Subcutaneous adipose tissue (tissue), 4 donors: Measurements from ENCODE around the gene TMEM117. TPM values are rescaled to one million over a fixed set of nuclear protein-coding genes. Genes with fewer than 3 reads are reported as not detected.

ENCODE experiments used
- CTCF ChIP-seq: fragments of 450-650 bp; IDR thresholded peaks from one replicate; pipeline ENCODE4 v1.5.1; 2016; ENCODE audit warnings: low read depth, mild to moderate bottlenecking, control low read depth, antibody characterized with exemption, moderate library complexity
- total RNA-seq, 4 donors: library from RNA; depleted of rRNA; stranded (reverse); fragments of >200 nt; gene quantifications; one replicate each; pipeline ENCODE4 v1.1.0, GENCODE V29; 2016

Gene TMEM117
- total RNA-seq, 4 donors from 2014 or later, result 3.8 to 9.1 (median 7.6) TPM

DNA sequence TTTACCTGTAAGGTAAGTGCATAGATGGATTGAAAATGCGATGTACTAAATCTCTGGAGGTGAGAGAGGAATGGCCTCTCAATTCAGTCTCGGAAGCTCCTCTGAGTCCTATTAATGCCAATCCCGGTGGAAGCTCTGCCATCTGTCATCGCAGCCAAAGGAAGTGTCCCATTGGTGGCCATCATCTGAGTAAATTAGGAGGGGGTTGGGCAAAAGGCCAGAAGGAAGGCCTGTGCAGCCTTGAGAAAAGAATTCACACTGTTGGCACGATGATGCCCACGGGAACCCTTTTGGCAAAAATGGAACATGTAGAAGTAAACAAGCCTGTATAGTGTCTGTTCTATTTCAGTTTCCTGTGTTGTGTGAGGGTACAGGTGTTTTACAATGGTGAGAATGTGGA, 545.5 kb downstream of the TMEM117 start:
- TF ChIP-seq CTCF, result no peak

- TF ChIP-seq CTCF, result no peak
Measured at GRCh38 chr12:44384136-44384535, 548.3 kb downstream of the TMEM117 start.

DNA sequence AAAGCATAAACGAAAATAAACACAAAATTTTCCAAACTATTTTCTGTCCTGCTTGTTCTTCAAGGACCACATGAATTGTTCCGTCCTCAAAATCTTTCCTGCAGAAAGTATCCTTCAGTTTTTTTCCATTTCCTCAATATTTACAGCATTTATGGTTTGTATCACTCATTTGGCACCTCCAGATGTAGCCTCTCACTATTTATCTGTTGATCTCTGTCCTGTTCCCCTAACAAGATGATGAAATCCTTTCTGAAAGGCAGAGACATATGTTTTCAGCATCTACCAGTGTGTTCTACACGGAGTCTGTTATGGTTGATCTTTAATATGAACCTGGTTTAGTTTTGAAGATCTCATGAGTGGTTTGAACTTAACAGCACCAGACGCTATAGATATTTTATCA, 550.1 kb downstream of the TMEM117 start:
- no peak for TF ChIP-seq CTCF

DNA sequence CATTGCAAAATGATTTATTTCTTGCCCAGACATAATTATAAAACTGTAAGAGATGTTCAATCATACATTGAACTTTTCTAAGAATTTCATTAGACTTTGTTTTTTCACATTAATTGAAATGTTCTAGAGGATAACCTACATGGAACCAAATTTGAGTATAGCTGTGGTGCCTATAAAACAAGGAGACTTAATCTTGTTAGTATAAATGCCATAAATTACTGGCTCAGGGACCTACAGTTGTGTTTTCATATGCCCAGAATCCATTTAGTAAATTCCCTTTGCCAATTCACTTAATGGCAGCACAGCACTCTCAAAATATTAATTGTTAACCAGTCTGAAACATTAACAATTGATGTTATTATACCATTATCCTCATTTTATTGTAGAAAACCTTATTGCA, 551.7 kb downstream of the TMEM117 start:
- TF ChIP-seq CTCF, result no peak

DNA sequence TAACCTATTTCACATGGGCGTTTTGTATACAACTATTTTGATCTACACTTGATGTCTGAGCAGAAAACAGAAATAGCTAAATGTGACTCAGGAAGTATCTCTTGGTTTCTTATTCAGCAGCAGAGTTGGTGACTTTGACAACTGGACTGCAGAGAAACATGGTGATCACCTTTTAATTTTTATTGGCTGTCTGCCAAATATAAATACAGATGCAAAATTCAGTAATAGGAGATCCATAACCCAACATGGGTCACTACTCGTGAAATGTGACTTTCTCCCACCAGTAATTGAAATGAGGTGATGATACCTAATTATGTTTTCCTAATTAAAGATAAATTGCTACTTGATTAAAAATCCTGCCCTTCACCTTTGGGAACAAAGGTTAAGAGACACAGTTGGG, 553.2 kb downstream of the TMEM117 start:
- TF ChIP-seq CTCF, result no peak

DNA sequence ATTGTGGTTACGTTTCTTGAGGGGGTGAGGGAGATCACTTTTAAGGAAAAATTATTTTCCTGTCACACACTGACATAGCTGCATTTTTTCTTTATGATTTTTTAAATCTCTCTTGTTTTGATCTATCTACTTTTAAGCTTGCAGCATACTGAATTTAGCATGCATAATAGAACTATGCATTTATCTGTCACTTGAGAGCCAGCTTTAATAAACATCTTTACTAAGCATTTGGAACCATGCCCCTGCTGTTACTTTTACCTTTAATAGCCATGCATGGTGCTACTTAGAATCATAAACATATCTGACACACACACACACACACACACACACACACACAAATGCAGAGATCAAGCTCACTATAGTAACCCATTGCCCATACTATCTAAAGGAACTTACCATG, 554.0 kb downstream of the TMEM117 start:
- no peak for TF ChIP-seq CTCF

GRCh38 chr12:44397631-44398030, 561.8 kb downstream of the TMEM117 start:
- no peak for TF ChIP-seq CTCF
